ENCODE measurements around the gene IGSF9B.

Gene IGSF9B

DNA sequence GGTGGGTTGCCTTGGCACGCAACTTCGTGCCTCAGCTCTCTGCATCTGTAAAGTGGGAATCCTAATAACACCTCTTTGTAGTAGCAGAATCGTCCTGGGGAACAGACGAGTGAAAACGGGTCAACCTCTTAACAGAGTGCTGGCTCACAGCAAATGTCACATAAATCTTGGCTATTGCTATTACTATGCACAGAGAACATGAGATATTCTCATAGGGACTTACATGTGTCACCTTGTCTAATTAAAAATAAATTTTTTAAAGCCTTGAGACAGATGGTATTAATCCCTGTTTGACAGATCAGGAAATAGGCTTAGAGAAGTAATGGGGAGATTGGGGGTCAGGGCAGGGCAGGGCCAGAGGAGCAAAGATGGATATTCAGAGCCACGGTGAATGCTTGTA is 44.3 kb upstream of the IGSF9B start:
- DNase-seq (ENCODE audit: low read depth) = no peak
- H3K4me3 ChIP-seq (ENCODE audit: low read depth, low read length) = no peak overlapping the region
- TF ChIP-seq, protein P1, sequence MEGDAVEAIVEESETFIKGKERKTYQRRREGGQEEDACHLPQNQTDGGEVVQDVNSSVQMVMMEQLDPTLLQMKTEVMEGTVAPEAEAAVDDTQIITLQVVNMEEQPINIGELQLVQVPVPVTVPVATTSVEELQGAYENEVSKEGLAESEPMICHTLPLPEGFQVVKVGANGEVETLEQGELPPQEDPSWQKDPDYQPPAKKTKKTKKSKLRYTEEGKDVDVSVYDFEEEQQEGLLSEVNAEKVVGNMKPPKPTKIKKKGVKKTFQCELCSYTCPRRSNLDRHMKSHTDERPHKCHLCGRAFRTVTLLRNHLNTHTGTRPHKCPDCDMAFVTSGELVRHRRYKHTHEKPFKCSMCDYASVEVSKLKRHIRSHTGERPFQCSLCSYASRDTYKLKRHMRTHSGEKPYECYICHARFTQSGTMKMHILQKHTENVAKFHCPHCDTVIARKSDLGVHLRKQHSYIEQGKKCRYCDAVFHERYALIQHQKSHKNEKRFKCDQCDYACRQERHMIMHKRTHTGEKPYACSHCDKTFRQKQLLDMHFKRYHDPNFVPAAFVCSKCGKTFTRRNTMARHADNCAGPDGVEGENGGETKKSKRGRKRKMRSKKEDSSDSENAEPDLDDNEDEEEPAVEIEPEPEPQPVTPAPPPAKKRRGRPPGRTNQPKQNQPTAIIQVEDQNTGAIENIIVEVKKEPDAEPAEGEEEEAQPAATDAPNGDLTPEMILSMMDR (IDR thresholded peaks at IDR 0.05; ENCODE audit: control insufficient read depth, extremely low read depth, insufficient read depth) = no peak

DNA sequence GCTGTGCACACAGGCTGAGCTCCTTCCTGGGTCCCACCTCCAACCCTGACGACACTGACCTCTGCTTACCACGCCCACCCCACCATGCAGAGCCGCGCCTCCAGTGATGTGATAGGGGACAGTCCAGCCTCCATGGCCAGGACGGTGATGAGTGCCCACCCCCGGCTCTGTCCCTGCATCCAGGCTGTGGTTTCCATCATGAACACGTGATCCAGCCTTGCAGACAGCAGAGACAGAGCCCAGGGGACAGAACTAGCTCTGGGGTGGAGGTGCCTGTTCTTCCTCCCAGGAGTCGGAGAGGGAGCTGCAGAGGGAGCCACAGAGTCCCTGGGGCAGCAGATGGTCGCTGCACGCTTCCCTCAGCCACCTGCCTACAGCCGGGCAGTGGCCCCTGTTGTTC is 42.6 kb upstream of the IGSF9B start:
- TF ChIP-seq, protein P1 (IDR thresholded peaks at IDR 0.05; ENCODE audit: control insufficient read depth, extremely low read depth, insufficient read depth) = no peak
- no peak overlapping the region for H3K4me3 ChIP-seq (ENCODE audit: low read depth, low read length)
- DNase-seq (ENCODE audit: low read depth) = no peak

DNA sequence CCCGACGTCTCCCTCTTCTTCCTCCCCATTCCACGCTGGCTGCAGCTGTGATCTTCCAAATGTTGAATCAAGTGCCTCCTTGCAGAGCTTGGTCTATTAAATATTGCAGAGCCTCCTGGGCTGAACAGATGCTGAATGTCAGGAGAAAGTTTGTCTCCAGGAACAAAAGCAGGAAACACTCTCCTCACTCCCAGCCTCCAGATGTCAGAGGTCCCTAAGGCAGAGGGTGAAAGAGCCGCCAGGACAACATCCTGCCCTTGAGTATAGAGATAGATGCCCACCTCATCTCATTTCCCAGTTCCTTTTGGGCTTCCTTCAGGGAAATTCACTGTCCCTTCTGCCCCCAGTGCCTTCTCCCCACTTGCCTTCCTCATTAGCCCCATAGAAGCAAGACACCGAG is 40.8 kb upstream of the IGSF9B start:
- TF ChIP-seq, protein P1 (IDR thresholded peaks at IDR 0.05; ENCODE audit: control insufficient read depth, extremely low read depth, insufficient read depth) = no peak
- no peak overlapping the region for H3K4me3 ChIP-seq (ENCODE audit: low read depth, low read length)
- no peak for DNase-seq (ENCODE audit: low read depth)

DNA sequence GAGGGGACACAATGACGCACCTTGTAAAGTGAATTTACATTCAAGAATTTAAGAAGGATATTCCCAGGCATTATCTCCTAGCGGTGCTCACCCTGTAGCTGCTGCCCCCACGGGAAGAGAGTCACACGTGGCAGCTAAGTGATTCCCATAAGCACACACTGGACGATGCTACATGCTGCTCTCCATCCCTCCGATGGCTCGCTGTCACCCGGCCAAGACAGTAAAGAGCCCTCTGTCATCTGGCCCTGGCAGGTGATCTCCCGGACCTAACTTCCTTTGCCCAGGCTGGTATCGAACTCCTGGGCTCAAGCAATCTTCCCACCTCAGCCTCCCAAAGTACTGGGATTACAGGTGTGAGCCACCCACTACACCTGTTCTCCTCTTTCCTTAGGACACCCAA is 39.9 kb upstream of the IGSF9B start:
- TF ChIP-seq, protein P1 (IDR thresholded peaks at IDR 0.05; ENCODE audit: control insufficient read depth, extremely low read depth, insufficient read depth) = no peak
- no peak for DNase-seq (ENCODE audit: low read depth)
- H3K4me3 ChIP-seq (ENCODE audit: low read depth, low read length) = no peak overlapping the region

DNA sequence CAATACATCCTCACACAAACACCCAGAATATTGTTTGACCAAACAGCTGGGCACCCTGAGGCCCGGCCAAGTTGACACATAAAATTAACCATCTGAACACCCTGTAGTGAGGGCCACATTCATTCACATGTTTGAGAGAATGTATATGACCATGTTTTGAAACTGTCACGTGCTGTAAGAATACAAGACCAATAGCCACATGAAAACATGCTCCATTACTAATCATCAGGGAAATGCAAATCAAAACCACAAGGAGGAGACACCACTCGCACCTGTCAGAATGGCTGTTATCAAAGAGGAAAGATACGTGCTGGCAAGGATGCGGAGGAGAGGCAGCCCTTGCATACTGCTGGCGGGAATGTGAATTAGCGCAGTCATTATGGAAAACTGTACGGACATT is 38.3 kb upstream of the IGSF9B start:
- TF ChIP-seq, protein P1 (IDR thresholded peaks at IDR 0.05; ENCODE audit: control insufficient read depth, extremely low read depth, insufficient read depth) = no peak
- no peak overlapping the region for H3K4me3 ChIP-seq (ENCODE audit: low read depth, low read length)
- no peak for DNase-seq (ENCODE audit: low read depth)

DNA sequence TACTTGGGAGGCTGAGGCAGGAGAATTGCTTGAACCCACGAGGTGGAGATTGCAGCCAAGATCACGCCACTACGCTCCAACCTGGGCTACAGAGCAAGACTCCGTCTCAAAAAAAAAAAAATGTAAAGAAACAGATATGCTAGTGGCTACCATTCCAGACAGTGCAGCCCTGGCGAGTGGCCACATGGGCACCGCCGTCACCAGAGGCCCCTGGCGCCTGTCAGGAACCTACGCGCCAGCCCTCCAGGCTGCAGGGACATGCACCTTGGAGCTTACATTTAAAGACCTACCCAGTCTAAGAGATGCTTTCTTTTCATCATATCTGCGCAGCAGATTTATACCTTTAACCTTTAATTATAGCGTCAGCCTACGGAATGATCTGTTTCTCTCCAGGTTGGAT is 37.2 kb upstream of the IGSF9B start:
- no peak for DNase-seq (ENCODE audit: low read depth)
- no peak overlapping the region for H3K4me3 ChIP-seq (ENCODE audit: low read depth, low read length)
- TF ChIP-seq, protein P1 (IDR thresholded peaks at IDR 0.05; ENCODE audit: control insufficient read depth, extremely low read depth, insufficient read depth) = no peak

DNA sequence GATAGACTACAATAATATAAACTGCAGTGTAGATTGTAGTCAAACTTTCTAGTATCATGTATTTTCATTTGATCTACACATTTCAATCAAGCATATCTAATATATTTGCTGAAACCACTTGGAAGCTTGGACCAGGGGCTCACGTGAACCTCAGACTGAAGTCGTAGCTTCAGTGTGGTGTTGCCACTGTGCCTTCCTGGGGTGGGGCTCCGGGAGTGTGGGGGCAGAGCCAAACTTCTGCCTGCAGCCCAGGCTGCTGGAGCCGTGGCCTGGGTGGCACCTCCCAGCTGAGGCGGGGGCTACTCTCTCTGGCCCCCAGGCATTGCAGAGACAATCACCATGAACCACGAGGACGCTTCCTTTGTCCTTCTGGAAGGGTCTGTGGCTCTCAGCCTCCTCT is 36.3 kb upstream of the IGSF9B start:
- TF ChIP-seq, protein P1 (IDR thresholded peaks at IDR 0.05; ENCODE audit: control insufficient read depth, extremely low read depth, insufficient read depth) = no peak
- DNase-seq (ENCODE audit: low read depth) = no peak
- H3K4me3 ChIP-seq (ENCODE audit: low read depth, low read length) = no peak overlapping the region
